K562 (cell line): Measurements from ENCODE around the gene CTF1. TPM values are rescaled to one million over a fixed set of nuclear protein-coding genes. Genes with fewer than 3 reads are reported as not detected.

Experiments used
- BHLHE40 ChIP-seq: IDR thresholded peaks from 2 replicates; pipeline ENCODE4 v1.6.1; 2011; ENCODE audit warnings: low read length, improper control_type of control experiment
- CBX3 ChIP-seq, 2 experiments: IDR thresholded peaks; 1 replicate in 1 of 2; 2 replicates in 1 of 2; pipeline ENCODE4 v1.6.1; 2012; ENCODE audit warnings: inconsistent platforms in 2 of 2, low read length in 2 of 2, borderline replicate concordance in 1 of 2, control low read depth in 1 of 2
- CBX8 ChIP-seq: fragments of 200-600 bp; sonication (generic); IDR thresholded peaks from 2 replicates; pipeline ENCODE4 v1.6.1; 2012; ENCODE audit warnings: borderline replicate concordance, mixed run types, low read depth, mild to moderate bottlenecking, moderate library complexity, mixed read lengths, low read length, control low read depth, inconsistent platforms; ENCODE audit not compliant: poor library complexity, severe bottlenecking; ENCODE audit errors: extremely low read depth
- CTCF ChIP-seq, 3 experiments: IDR thresholded peaks in 2 of 3; conservative IDR thresholded peaks in 1 of 3; 2 replicates each; pipeline ENCODE4 v1.5.1; 2011 to 2012; ENCODE audit warnings: low read length in 3 of 3, mild to moderate bottlenecking in 3 of 3, control low read depth in 2 of 3, improper control_type of control experiment in 1 of 3, inconsistent platforms in 1 of 3, low read depth in 1 of 3, mixed read lengths in 1 of 3, moderate library complexity in 1 of 3; ENCODE audit not compliant: insufficient read depth in 2 of 3
- DEAF1 ChIP-seq: fragments of 450-650 bp; formaldehyde crosslinking; IDR thresholded peaks from 2 replicates; pipeline ENCODE4 v1.4.0; 2020; ENCODE audit warnings: mild to moderate bottlenecking, moderate library complexity
- MLLT1 ChIP-seq, 2 experiments: fragments of 450-650 bp; IDR thresholded peaks; 2 replicates each; pipeline ENCODE4 v1.6.1; 2016
- NFYB ChIP-seq: IDR thresholded peaks from 2 replicates; pipeline ENCODE4 v1.6.1; 2011; ENCODE audit warnings: mild to moderate bottlenecking, moderate library complexity; ENCODE audit not compliant: insufficient read length; ENCODE audit errors: extremely low read depth
- TBP ChIP-seq: optimal IDR thresholded peaks from 2 replicates; pipeline ENCODE3; 2011; ENCODE audit warnings: low read depth, low read length, improper control_type of control experiment
- ZNF212 ChIP-seq: fragments of 450-650 bp; formaldehyde crosslinking; IDR thresholded peaks from 2 replicates; pipeline ENCODE4 v1.4.0; 2020; ENCODE audit warnings: mild to moderate bottlenecking
- ZNF76 ChIP-seq: fragments of 250-450 bp; sonication (Bioruptor Pico); IDR thresholded peaks from 2 replicates; pipeline ENCODE4 v1.4.0; 2020; ENCODE audit warnings: mild to moderate bottlenecking, moderate library complexity, borderline replicate concordance
- polyA plus RNA-seq, 8 experiments: library from polyadenylated mRNA; depleted of rRNA in 4 of 8; stranded (reverse) in 5 of 8; unstranded in 3 of 8; fragments of >200 nt; fragmentation: Nextera tagmentation in 2 of 8; fragmentation: Illumina TruSeq in 1 of 8; extraction: Ambion mirVana in 2 of 8; extraction: Trizol in 1 of 8; gene quantifications; 2 replicates each; pipeline versions ENCODE4 v1.2.1 to v1.2.3, GENCODE V29; 2011 to 2014; ENCODE audit warnings: inconsistent platforms in 1 of 8, missing spikeins in 1 of 8
- total RNA-seq, 7 experiments: library from RNA; depleted of rRNA in 6 of 7; stranded (reverse); fragments of >200 nt in 6 of 7; fragmentation: Illumina TruSeq in 2 of 7; extraction: Trizol in 2 of 7; gene quantifications; 2 replicates each; pipeline versions ENCODE4 v1.2.1 to v1.2.3, GENCODE V29; 2011 to 2021; ENCODE audit warnings: low replicate concordance in 1 of 7
- TF ChIP-seq, protein P1 (sequence below), 2 experiments: fragments of 450-650 bp; formaldehyde crosslinking in 1 of 2; IDR thresholded peaks; 2 replicates each; pipeline versions ENCODE4 v1.4.0 to v1.6.1; 2014 to 2020; ENCODE audit warnings: mild to moderate bottlenecking in 2 of 2, borderline replicate concordance in 1 of 2, low read depth in 1 of 2

The CTF1 gene
- total and polyA plus RNA-seq, 9 of the 15 experiments (the other 6 are each of a cell fraction or from before 2014, with no cell fraction given): 0.24 to 2.5 (median 0.44) TPM

DNA sequence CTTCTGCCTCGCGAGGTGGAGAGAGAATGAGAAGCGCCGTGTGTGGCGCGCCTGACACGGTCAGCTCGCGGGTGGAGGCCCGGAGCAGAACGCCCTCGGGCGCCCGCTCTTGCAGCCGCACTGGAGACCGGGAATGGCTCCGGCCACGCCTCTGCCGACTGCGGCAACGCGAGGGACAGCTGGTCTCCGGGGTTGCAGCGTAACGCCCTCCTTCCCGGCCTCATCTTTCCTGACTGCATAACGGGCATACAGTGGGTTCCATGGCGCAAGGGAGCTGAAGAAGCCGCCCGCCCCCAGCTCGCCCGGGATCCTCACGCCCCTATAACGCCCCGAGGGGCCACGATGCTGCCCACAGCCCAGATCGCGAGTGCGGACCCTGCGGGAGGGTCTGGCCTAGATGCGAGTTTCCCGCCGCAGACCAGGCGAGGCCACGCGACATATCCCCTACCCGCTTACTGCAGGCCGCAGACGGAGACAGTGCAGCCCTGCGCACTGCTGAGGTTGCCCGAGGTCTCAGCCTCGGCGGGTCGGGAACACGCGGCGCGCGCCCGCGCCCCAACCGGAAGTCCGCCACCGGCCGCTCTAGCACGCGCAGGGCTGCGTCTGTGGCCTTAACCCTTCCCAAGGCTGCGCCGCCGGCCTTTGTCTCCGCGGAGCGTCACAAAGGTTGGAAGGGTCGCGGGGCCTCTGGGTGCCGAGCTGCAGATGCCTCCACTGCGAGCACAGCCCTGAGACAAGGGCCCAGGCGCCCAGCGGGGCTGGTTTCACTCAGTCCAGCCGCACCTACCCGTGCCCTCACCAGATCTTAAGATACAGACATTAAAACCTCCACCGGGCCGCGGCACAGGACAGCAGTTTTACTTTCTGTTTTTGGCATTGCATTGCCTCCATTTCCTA, 21.3 kb upstream of the CTF1 start (continued):
- TF ChIP-seq, protein P1, sequence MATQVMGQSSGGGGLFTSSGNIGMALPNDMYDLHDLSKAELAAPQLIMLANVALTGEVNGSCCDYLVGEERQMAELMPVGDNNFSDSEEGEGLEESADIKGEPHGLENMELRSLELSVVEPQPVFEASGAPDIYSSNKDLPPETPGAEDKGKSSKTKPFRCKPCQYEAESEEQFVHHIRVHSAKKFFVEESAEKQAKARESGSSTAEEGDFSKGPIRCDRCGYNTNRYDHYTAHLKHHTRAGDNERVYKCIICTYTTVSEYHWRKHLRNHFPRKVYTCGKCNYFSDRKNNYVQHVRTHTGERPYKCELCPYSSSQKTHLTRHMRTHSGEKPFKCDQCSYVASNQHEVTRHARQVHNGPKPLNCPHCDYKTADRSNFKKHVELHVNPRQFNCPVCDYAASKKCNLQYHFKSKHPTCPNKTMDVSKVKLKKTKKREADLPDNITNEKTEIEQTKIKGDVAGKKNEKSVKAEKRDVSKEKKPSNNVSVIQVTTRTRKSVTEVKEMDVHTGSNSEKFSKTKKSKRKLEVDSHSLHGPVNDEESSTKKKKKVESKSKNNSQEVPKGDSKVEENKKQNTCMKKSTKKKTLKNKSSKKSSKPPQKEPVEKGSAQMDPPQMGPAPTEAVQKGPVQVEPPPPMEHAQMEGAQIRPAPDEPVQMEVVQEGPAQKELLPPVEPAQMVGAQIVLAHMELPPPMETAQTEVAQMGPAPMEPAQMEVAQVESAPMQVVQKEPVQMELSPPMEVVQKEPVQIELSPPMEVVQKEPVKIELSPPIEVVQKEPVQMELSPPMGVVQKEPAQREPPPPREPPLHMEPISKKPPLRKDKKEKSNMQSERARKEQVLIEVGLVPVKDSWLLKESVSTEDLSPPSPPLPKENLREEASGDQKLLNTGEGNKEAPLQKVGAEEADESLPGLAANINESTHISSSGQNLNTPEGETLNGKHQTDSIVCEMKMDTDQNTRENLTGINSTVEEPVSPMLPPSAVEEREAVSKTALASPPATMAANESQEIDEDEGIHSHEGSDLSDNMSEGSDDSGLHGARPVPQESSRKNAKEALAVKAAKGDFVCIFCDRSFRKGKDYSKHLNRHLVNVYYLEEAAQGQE (IDR thresholded peaks at IDR 0.05; ENCODE audit: borderline replicate concordance): no peak
- TF ChIP-seq, protein P1 (CRISPR knock-in tag; IDR thresholded peaks at IDR 0.05; ENCODE audit: low read depth): no peak
- TF ChIP-seq DEAF1 (CRISPR knock-in tag) (no peak), BHLHE40 (peak; percentile 66), TBP (peak; percentile 76), CBX3 (IDR thresholded peaks at IDR 0.05; ENCODE audit: borderline replicate concordance in 1 of 2, low read length in 2 of 2) (peak in 1 of 2 experiments; percentile 79; a peak in 2 of 3 replicates), CTCF (IDR thresholded peaks at IDR 0.05 in 2 of 3, conservative IDR thresholded peaks at IDR 0.05 in 1 of 3; ENCODE audit: insufficient read depth in 2 of 3, low read depth in 1 of 3, low read length in 3 of 3) (peak in 2 of 3 experiments; percentile 5 to 32; a peak in 2 of 6 replicates), CBX8 (no peak), ZNF76 (no peak), NFYB (no peak), ZNF212 (CRISPR knock-in tag) (no peak), MLLT1 (IDR thresholded peaks at IDR 0.05) (peak in 1 of 2 experiments; percentile 28; a peak in 2 of 4 replicates)
